ENCODE data around the gene CDH1. TPM values are rescaled to one million over a fixed set of nuclear protein-coding genes. Genes with fewer than 3 reads are reported as not detected.

CDH1 gene
- total RNA-seq, 4 donors from 2014 or later = 0.26 to 30.0 (median 2.6) TPM

- intact Hi-C loops (cut with DNase I; ENCODE audit: low total_unique reads) = no loop called here
- no peak overlapping the region for H3K27ac ChIP-seq
- no peaks in the 10 kb centered on the region for H3K36me3 ChIP-seq
- no peak overlapping the region for H3K4me3 ChIP-seq
- H3K9me3 ChIP-seq = no peaks in the 10 kb centered on the region
- TF ChIP-seq POLR2A (IDR thresholded peaks at IDR 0.05) (no peak), CTCF (IDR thresholded peaks at IDR 0.05) (no peak)
- no peak for DNase-seq
- no peaks in the 10 kb centered on the region for H3K4me1 ChIP-seq
- no peaks in the 10 kb centered on the region for H3K27me3 ChIP-seq
Measured at GRCh38 chr16:68760671-68761275, 23.7 kb downstream of the CDH1 start.

- Histone ChIP-seq H3K9me3 (no peaks in the 10 kb centered on the region), H3K4me1 (no peaks in the 10 kb centered on the region), H3K27me3 (no peaks in the 10 kb centered on the region), H3K4me3 (no peak overlapping the region), H3K36me3 (no peaks in the 10 kb centered on the region), H3K27ac (no peak overlapping the region)
- DNase-seq = no peak
- TF ChIP-seq POLR2A (IDR thresholded peaks at IDR 0.05) (no peak), CTCF (IDR thresholded peaks at IDR 0.05) (no peak)
- intact Hi-C loops (cut with DNase I; ENCODE audit: low total_unique reads) = no loop called here
Measured at GRCh38 chr16:68762996-68763756, 26.1 kb downstream of the CDH1 start.

GRCh38 chr16:68764862-68765261, 27.8 kb downstream of the CDH1 start:
- H3K36me3 ChIP-seq = no peaks in the 10 kb centered on the region
- no peak overlapping the region for H3K27ac ChIP-seq
- no peaks in the 10 kb centered on the region for H3K27me3 ChIP-seq
- no peaks in the 10 kb centered on the region for H3K4me1 ChIP-seq
- DNase-seq = no peak
- H3K9me3 ChIP-seq = no peaks in the 10 kb centered on the region
- no peak overlapping the region for H3K4me3 ChIP-seq
- no peak for TF ChIP-seq CTCF (IDR thresholded peaks at IDR 0.05)
- no peak for TF ChIP-seq POLR2A (IDR thresholded peaks at IDR 0.05)
- intact Hi-C loops (cut with DNase I; ENCODE audit: low total_unique reads) = no loop called here

GRCh38 chr16:68767581-68767980, 30.5 kb downstream of the CDH1 start:
- H3K27ac ChIP-seq = no peak overlapping the region
- no peaks in the 10 kb centered on the region for H3K9me3 ChIP-seq
- TF ChIP-seq CTCF (IDR thresholded peaks at IDR 0.05) (no peak), POLR2A (IDR thresholded peaks at IDR 0.05) (no peak)
- no peak overlapping the region for H3K4me3 ChIP-seq
- H3K36me3 ChIP-seq = no peaks in the 10 kb centered on the region
- intact Hi-C loops (cut with DNase I; ENCODE audit: low total_unique reads) = no loop called here
- no peaks in the 10 kb centered on the region for H3K4me1 ChIP-seq
- no peak for DNase-seq
- no peaks in the 10 kb centered on the region for H3K27me3 ChIP-seq

- H3K27ac ChIP-seq = no peak overlapping the region
- intact Hi-C loops (cut with DNase I; ENCODE audit: low total_unique reads) = no loop called here
- no peak for TF ChIP-seq CTCF (IDR thresholded peaks at IDR 0.05)
- TF ChIP-seq POLR2A (IDR thresholded peaks at IDR 0.05) = no peak
- H3K9me3 ChIP-seq = no peaks in the 10 kb centered on the region
- H3K36me3 ChIP-seq = no peaks in the 10 kb centered on the region
- H3K4me1 ChIP-seq = no peaks in the 10 kb centered on the region
- H3K27me3 ChIP-seq = no peaks in the 10 kb centered on the region
- no peak overlapping the region for H3K4me3 ChIP-seq
- no peak for DNase-seq
Measured at GRCh38 chr16:68768175-68768574, 31.1 kb downstream of the CDH1 start.

Data from uterus (tissue), 4 donors.